GM23338 (cell line): ENCODE measurements around the gene NDP. TPM values are rescaled to one million over a fixed set of nuclear protein-coding genes. Genes with fewer than 3 reads are reported as not detected.

Source experiments
- ATAC-seq: fragments of 200-7000 bp; cut with Tn5 transposase; 3 replicates; pipeline ENCODE4 v1.9.1; 2020
- DNase-seq: peaks from one replicate; pipeline ENCODE4 v3.0.0-alpha.2; 2015; ENCODE audit warnings: low spot score
- H2AFZ ChIP-seq: fragments of 200-600 bp; sonication (generic); 2 replicates; pipeline ENCODE4 v1.8.0; 2016; ENCODE audit warnings: antibody characterized with exemption, mild to moderate bottlenecking, moderate library complexity
- H3F3A ChIP-seq: fragments of 200-600 bp; sonication (generic); replicated peaks from 2 replicates; pipeline ENCODE4 v1.8.0; 2017; ENCODE audit warnings: antibody characterized with exemption, mixed run types, low read depth
- H3K27ac ChIP-seq: fragments of 200-600 bp; sonication (generic); 2 replicates; pipeline ENCODE4 v1.6.1; 2016; ENCODE audit warnings: low read depth
- H3K27me3 ChIP-seq: fragments of 200-600 bp; sonication (generic); 2 replicates; pipeline ENCODE4 v1.8.0; 2016; ENCODE audit warnings: mild to moderate bottlenecking, mixed run types, moderate library complexity; ENCODE audit not compliant: insufficient read depth
- H3K36me3 ChIP-seq: fragments of 200-600 bp; sonication (generic); 2 replicates; pipeline ENCODE4 v1.8.0; 2016; ENCODE audit warnings: mild to moderate bottlenecking; ENCODE audit not compliant: insufficient read depth
- H3K4me1 ChIP-seq: fragments of 200-600 bp; sonication (generic); 2 replicates; pipeline ENCODE4 v1.8.0; 2016; ENCODE audit warnings: mild to moderate bottlenecking, moderate library complexity; ENCODE audit not compliant: insufficient read depth
- H3K4me2 ChIP-seq: fragments of 200-600 bp; sonication (generic); 2 replicates; pipeline ENCODE4 v1.7.1; 2017; ENCODE audit warnings: mixed run types
- H3K4me3 ChIP-seq: fragments of 200-600 bp; sonication (generic); 2 replicates; pipeline ENCODE4 v1.6.1; 2016; ENCODE audit warnings: mixed run types
- H3K79me2 ChIP-seq: fragments of 200-600 bp; sonication (generic); replicated peaks from 2 replicates; pipeline ENCODE4 v1.8.0; 2017; ENCODE audit warnings: mild to moderate bottlenecking; ENCODE audit not compliant: insufficient read depth
- H3K9me2 ChIP-seq: fragments of 200-600 bp; sonication (generic); 2 replicates; pipeline ENCODE4 v1.8.0; 2017; ENCODE audit not compliant: insufficient read depth
- H4K20me1 ChIP-seq: fragments of 200-600 bp; sonication (generic); replicated peaks from 2 replicates; pipeline ENCODE4 v1.8.0; 2017; ENCODE audit warnings: mild to moderate bottlenecking; ENCODE audit not compliant: insufficient read depth
- H3K27ac Mint-ChIP-seq: 2 replicates; pipeline ENCODE4 v1.8.0; 2020; ENCODE audit warnings: inconsistent platforms, mild to moderate bottlenecking, moderate library complexity, mixed read lengths
- H3K27me3 Mint-ChIP-seq: 3 replicates; pipeline ENCODE4 v1.8.0; 2022; ENCODE audit warnings: low read depth, mild to moderate bottlenecking, moderate library complexity, mixed read lengths, inconsistent platforms; ENCODE audit not compliant: insufficient read depth, poor library complexity
- H3K36me3 Mint-ChIP-seq: 3 replicates; pipeline ENCODE4 v1.8.0; 2021; ENCODE audit warnings: low read depth, mild to moderate bottlenecking, inconsistent platforms, moderate library complexity, mixed read lengths
- H3K4me1 Mint-ChIP-seq: 3 replicates; pipeline ENCODE4 v1.8.0; 2020; ENCODE audit warnings: mild to moderate bottlenecking, inconsistent platforms, mixed read lengths
- H3K4me3 Mint-ChIP-seq: 3 replicates; pipeline ENCODE4 v1.8.0; 2021; ENCODE audit warnings: moderate library complexity, mild to moderate bottlenecking, inconsistent platforms, mixed read lengths
- H3K9me3 Mint-ChIP-seq: 3 replicates; pipeline ENCODE4 v1.8.0; 2020; ENCODE audit warnings: moderate library complexity, mild to moderate bottlenecking, inconsistent platforms, mixed read lengths
- CREB1 ChIP-seq: fragments of 250-450 bp; sonication (Bioruptor Pico); IDR thresholded peaks from 2 replicates; pipeline ENCODE4 v1.5.0; 2020; ENCODE audit warnings: low read depth, mild to moderate bottlenecking, moderate library complexity
- EZH2 ChIP-seq: fragments of 200-600 bp; sonication (generic); IDR thresholded peaks from one replicate; pipeline ENCODE4 v1.8.0; 2017; ENCODE audit warnings: antibody characterized with exemption, mild to moderate bottlenecking, low read depth; ENCODE audit not compliant: unreplicated experiment
- EZH2phosphoT487 ChIP-seq: fragments of 200-600 bp; sonication (generic); IDR thresholded peaks from one replicate; pipeline ENCODE4 v1.8.1; 2018; ENCODE audit warnings: antibody characterized with exemption; ENCODE audit not compliant: unreplicated experiment
- JUNB ChIP-seq: IDR thresholded peaks from one replicate; pipeline ENCODE4 v1.6.1; 2016; ENCODE audit warnings: antibody characterized with exemption; ENCODE audit not compliant: unreplicated experiment
- NANOG ChIP-seq: IDR thresholded peaks from 2 replicates; pipeline ENCODE4 v1.6.1; 2016; ENCODE audit warnings: antibody characterized with exemption, borderline replicate concordance
- POLR2AphosphoS5 ChIP-seq: IDR thresholded peaks from 2 replicates; pipeline ENCODE4 v1.6.1; 2016; ENCODE audit warnings: antibody characterized with exemption, low read depth
- REST ChIP-seq: IDR thresholded peaks from one replicate; pipeline ENCODE4 v1.6.1; 2018; ENCODE audit warnings: antibody characterized with exemption; ENCODE audit not compliant: unreplicated experiment
- STAT1 ChIP-seq: IDR thresholded peaks from one replicate; pipeline ENCODE4 v1.6.1; 2016; ENCODE audit warnings: antibody characterized with exemption; ENCODE audit not compliant: unreplicated experiment
- ZNF114 ChIP-seq: fragments of 250-450 bp; sonication (Bioruptor Pico); IDR thresholded peaks from 2 replicates; pipeline ENCODE4 v1.5.0; 2020; ENCODE audit warnings: mild to moderate bottlenecking, moderate library complexity
- ZNF331 ChIP-seq: fragments of 250-450 bp; sonication (Bioruptor Pico); IDR thresholded peaks from 2 replicates; pipeline ENCODE4 v1.5.0; 2020; ENCODE audit warnings: low read depth, mild to moderate bottlenecking, moderate library complexity
- polyA plus RNA-seq: library from polyadenylated mRNA; unstranded; fragments of >200 nt; fragmentation: Nextera tagmentation; extraction: Ambion mirVana; gene quantifications from 2 replicates; pipeline ENCODE4 v1.2.1, GENCODE V29; 2016
- total RNA-seq: library from RNA; depleted of rRNA; stranded (reverse); fragments of >200 nt; shearing (Covaris generic); gene quantifications from 2 replicates; pipeline ENCODE4 v1.2.3, GENCODE V29; 2014
- TF ChIP-seq, protein P1 (sequence below): fragments of 250-450 bp; sonication (Bioruptor Pico); IDR thresholded peaks from 2 replicates; pipeline ENCODE4 v1.5.0; 2020; ENCODE audit warnings: mild to moderate bottlenecking, moderate library complexity
- TF ChIP-seq, protein P2 (sequence below): IDR thresholded peaks from 2 replicates; pipeline ENCODE4 v1.6.1; 2016; ENCODE audit warnings: antibody characterized with exemption
- TF ChIP-seq, protein P3 (sequence below), 2 experiments: fragments of 200-600 bp in 1 of 2; sonication (generic) in 1 of 2; conservative IDR thresholded peaks; 2 replicates each; pipeline versions ENCODE4 v1.5.1 to v1.6.1; 2016 to 2017; ENCODE audit warnings: antibody characterized with exemption in 2 of 2, low read depth in 2 of 2, mild to moderate bottlenecking in 2 of 2, moderate library complexity in 1 of 2

NDP gene
- total and polyA plus RNA-seq, 2 experiments from 2014 or later, result 0.14 TPM; not detected in 1

DNA sequence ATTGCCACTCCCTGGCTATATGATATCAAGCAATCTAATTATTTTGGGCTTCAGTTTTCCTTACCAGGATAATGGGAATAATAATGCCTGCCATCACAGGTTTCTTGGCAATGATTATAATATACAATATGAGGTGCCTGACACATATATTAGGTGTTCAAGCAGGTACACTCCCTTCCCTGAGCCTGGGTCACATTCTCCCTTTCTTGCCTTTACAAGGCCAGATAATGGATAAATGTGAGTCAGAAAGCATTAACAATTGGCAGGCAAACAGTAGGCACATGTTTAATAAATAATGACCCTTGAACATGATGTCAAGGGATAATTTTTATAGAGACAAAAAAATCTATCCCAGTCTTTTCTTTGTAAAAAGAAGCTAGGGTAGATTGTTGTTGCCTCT is 17.2 kb downstream of the NDP start:
- TF ChIP-seq REST (no peak), ZNF331 (CRISPR knock-in tag) (no peak), JUNB (no peak), EZH2phosphoT487 (no peak), ZNF114 (CRISPR knock-in tag) (no peak), NANOG (no peak), EZH2 (no peak), STAT1 (no peak), CREB1 (CRISPR knock-in tag) (no peak), POLR2AphosphoS5 (no peak)
- TF ChIP-seq, protein P1, sequence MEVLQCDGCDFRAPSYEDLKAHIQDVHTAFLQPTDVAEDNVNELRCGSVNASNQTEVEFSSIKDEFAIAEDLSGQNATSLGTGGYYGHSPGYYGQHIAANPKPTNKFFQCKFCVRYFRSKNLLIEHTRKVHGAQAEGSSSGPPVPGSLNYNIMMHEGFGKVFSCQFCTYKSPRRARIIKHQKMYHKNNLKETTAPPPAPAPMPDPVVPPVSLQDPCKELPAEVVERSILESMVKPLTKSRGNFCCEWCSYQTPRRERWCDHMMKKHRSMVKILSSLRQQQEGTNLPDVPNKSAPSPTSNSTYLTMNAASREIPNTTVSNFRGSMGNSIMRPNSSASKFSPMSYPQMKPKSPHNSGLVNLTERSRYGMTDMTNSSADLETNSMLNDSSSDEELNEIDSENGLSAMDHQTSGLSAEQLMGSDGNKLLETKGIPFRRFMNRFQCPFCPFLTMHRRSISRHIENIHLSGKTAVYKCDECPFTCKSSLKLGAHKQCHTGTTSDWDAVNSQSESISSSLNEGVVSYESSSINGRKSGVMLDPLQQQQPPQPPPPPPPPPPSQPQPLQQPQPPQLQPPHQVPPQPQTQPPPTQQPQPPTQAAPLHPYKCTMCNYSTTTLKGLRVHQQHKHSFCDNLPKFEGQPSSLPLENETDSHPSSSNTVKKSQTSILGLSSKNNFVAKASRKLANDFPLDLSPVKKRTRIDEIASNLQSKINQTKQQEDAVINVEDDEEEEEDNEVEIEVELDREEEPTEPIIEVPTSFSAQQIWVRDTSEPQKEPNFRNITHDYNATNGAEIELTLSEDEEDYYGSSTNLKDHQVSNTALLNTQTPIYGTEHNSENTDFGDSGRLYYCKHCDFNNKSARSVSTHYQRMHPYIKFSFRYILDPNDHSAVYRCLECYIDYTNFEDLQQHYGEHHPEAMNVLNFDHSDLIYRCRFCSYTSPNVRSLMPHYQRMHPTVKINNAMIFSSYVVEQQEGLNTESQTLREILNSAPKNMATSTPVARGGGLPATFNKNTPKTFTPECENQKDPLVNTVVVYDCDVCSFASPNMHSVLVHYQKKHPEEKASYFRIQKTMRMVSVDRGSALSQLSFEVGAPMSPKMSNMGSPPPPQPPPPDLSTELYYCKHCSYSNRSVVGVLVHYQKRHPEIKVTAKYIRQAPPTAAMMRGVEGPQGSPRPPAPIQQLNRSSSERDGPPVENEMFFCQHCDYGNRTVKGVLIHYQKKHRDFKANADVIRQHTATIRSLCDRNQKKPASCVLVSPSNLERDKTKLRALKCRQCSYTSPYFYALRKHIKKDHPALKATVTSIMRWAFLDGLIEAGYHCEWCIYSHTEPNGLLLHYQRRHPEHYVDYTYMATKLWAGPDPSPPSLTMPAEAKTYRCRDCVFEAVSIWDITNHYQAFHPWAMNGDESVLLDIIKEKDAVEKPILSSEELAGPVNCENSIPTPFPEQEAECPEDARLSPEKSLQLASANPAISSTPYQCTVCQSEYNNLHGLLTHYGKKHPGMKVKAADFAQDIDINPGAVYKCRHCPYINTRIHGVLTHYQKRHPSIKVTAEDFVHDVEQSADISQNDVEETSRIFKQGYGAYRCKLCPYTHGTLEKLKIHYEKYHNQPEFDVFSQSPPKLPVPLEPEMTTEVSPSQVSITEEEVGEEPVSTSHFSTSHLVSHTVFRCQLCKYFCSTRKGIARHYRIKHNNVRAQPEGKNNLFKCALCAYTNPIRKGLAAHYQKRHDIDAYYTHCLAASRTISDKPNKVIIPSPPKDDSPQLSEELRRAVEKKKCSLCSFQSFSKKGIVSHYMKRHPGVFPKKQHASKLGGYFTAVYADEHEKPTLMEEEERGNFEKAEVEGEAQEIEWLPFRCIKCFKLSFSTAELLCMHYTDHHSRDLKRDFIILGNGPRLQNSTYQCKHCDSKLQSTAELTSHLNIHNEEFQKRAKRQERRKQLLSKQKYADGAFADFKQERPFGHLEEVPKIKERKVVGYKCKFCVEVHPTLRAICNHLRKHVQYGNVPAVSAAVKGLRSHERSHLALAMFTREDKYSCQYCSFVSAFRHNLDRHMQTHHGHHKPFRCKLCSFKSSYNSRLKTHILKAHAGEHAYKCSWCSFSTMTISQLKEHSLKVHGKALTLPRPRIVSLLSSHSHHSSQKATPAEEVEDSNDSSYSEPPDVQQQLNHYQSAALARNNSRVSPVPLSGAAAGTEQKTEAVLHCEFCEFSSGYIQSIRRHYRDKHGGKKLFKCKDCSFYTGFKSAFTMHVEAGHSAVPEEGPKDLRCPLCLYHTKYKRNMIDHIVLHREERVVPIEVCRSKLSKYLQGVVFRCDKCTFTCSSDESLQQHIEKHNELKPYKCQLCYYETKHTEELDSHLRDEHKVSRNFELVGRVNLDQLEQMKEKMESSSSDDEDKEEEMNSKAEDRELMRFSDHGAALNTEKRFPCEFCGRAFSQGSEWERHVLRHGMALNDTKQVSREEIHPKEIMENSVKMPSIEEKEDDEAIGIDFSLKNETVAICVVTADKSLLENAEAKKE (CRISPR knock-in tag), result no peak
- TF ChIP-seq, protein P2, sequence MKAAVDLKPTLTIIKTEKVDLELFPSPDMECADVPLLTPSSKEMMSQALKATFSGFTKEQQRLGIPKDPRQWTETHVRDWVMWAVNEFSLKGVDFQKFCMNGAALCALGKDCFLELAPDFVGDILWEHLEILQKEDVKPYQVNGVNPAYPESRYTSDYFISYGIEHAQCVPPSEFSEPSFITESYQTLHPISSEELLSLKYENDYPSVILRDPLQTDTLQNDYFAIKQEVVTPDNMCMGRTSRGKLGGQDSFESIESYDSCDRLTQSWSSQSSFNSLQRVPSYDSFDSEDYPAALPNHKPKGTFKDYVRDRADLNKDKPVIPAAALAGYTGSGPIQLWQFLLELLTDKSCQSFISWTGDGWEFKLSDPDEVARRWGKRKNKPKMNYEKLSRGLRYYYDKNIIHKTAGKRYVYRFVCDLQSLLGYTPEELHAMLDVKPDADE, result no peak
- TF ChIP-seq, protein P3, sequence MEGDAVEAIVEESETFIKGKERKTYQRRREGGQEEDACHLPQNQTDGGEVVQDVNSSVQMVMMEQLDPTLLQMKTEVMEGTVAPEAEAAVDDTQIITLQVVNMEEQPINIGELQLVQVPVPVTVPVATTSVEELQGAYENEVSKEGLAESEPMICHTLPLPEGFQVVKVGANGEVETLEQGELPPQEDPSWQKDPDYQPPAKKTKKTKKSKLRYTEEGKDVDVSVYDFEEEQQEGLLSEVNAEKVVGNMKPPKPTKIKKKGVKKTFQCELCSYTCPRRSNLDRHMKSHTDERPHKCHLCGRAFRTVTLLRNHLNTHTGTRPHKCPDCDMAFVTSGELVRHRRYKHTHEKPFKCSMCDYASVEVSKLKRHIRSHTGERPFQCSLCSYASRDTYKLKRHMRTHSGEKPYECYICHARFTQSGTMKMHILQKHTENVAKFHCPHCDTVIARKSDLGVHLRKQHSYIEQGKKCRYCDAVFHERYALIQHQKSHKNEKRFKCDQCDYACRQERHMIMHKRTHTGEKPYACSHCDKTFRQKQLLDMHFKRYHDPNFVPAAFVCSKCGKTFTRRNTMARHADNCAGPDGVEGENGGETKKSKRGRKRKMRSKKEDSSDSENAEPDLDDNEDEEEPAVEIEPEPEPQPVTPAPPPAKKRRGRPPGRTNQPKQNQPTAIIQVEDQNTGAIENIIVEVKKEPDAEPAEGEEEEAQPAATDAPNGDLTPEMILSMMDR (conservative IDR thresholded peaks at IDR 0.05; ENCODE audit: low read depth in 2 of 2), result no peak
- H3K36me3 ChIP-seq, result no peaks in the 10 kb centered on the region
- H3K27me3 Mint-ChIP-seq, result no peaks in the 10 kb centered on the region
- H3K4me2 ChIP-seq, result no peak overlapping the region
- no peak overlapping the region for H3K27ac ChIP-seq
- H3K79me2 ChIP-seq, result no peaks in the 10 kb centered on the region
- H3K27me3 ChIP-seq, result no peaks in the 10 kb centered on the region
- H4K20me1 ChIP-seq, result no peaks in the 10 kb centered on the region
- H3K4me1 ChIP-seq, result no peaks in the 10 kb centered on the region
- H2AFZ ChIP-seq, result no peak overlapping the region
- no peaks in the 10 kb centered on the region for H3K9me3 Mint-ChIP-seq
- H3F3A ChIP-seq, result no peaks in the 10 kb centered on the region
- H3K4me1 Mint-ChIP-seq, result peaks cover 2% of the 10 kb centered on the region; the same call in 2 of the 3 replicates
- H3K4me3 ChIP-seq, result no peak overlapping the region
- H3K9me2 ChIP-seq, result no peaks in the 10 kb centered on the region
- H3K36me3 Mint-ChIP-seq, result no peaks in the 10 kb centered on the region
- H3K27ac Mint-ChIP-seq, result no peak overlapping the region
- DNase-seq (no peak), ATAC-seq (no peak)
- H3K4me3 Mint-ChIP-seq, result no peak overlapping the region
